Liver (tissue), 3 donors: ENCODE results near the gene CCDC33.

Experiments used
- CTCF ChIP-seq: fragments of 150-350 bp; IDR thresholded peaks from 2 replicates; pipeline ENCODE4 v1.5.1; 2017; ENCODE audit warnings: improper control_type of control experiment, low read depth, low read length; ENCODE audit not compliant: missing input control
- EGR1 ChIP-seq, 2 donors: IDR thresholded peaks; 2 replicates each; pipeline ENCODE4 v1.6.1; 2016 to 2018; ENCODE audit warnings: antibody characterized with exemption in 2 of 2, low read depth in 2 of 2
- FOXA1 ChIP-seq: IDR thresholded peaks from 2 replicates; pipeline ENCODE4 v1.6.1; 2016; ENCODE audit warnings: antibody characterized with exemption
- HNF4G ChIP-seq: IDR thresholded peaks from 2 replicates; pipeline ENCODE4 v1.6.1; 2016; ENCODE audit warnings: antibody characterized with exemption
- JUND ChIP-seq, 2 donors: IDR thresholded peaks; 2 replicates each; pipeline ENCODE4 v1.6.1; 2016; ENCODE audit warnings: antibody characterized with exemption in 2 of 2
- MAX ChIP-seq: IDR thresholded peaks from 2 replicates; pipeline ENCODE4 v1.6.1; 2016; ENCODE audit warnings: antibody characterized with exemption
- NR2F2 ChIP-seq: IDR thresholded peaks from 2 replicates; pipeline ENCODE4 v1.6.1; 2016; ENCODE audit warnings: antibody characterized with exemption
- RAD21 ChIP-seq, 2 donors: IDR thresholded peaks; 2 replicates each; pipeline ENCODE4 v1.6.1; 2016; ENCODE audit warnings: antibody characterized with exemption in 2 of 2, mild to moderate bottlenecking in 2 of 2
- REST ChIP-seq: IDR thresholded peaks from 2 replicates; pipeline ENCODE4 v1.6.1; 2016; ENCODE audit warnings: antibody characterized with exemption, mild to moderate bottlenecking
- RXRA ChIP-seq, 2 donors: IDR thresholded peaks; 2 replicates each; pipeline ENCODE4 v1.6.1; 2017 to 2018; ENCODE audit warnings: antibody characterized with exemption in 2 of 2, mild to moderate bottlenecking in 1 of 2
- SP1 ChIP-seq: IDR thresholded peaks from 2 replicates; pipeline ENCODE4 v1.6.1; 2018; ENCODE audit warnings: antibody characterized with exemption, mild to moderate bottlenecking
- TAF1 ChIP-seq: conservative IDR thresholded peaks from 2 replicates; pipeline ENCODE4 v1.6.1; 2016; ENCODE audit warnings: antibody characterized with exemption, mild to moderate bottlenecking
- YY1 ChIP-seq: IDR thresholded peaks from 2 replicates; pipeline ENCODE4 v1.6.1; 2016; ENCODE audit warnings: antibody characterized with exemption, mild to moderate bottlenecking
- ZBTB33 ChIP-seq: IDR thresholded peaks from 2 replicates; pipeline ENCODE4 v1.6.1; 2016; ENCODE audit warnings: antibody characterized with exemption
- donor health status: healthy.
- donor health status: healthy.

- TF ChIP-seq CTCF, result no peak
- TF ChIP-seq ZBTB33, result no peak
- no peak for TF ChIP-seq SP1
- no peak for TF ChIP-seq HNF4G
- no peak for TF ChIP-seq TAF1
- no peak for TF ChIP-seq MAX
- TF ChIP-seq NR2F2, result no peak
- no peak for TF ChIP-seq YY1
- no peak for TF ChIP-seq JUND (IDR thresholded peaks at IDR 0.05)
- TF ChIP-seq EGR1 (IDR thresholded peaks at IDR 0.05; ENCODE audit: low read depth in 2 of 2), result no peak
- TF ChIP-seq FOXA1, result no peak
- TF ChIP-seq RXRA (IDR thresholded peaks at IDR 0.05), result no peak
- TF ChIP-seq RAD21 (IDR thresholded peaks at IDR 0.05), result no peak
- TF ChIP-seq REST, result no peak
These were observed 133.6 kb downstream of the CCDC33 start for GRCh38 chr15:74369756-74370155.
